Breast epithelium (tissue), 3 donors: Measurements from ENCODE around the gene NOM1.

Source experiments
- POLR2A ChIP-seq: fragments of 450-650 bp; IDR thresholded peaks from one replicate; pipeline ENCODE4 v1.6.1; 2016; ENCODE audit warnings: antibody characterized with exemption, mild to moderate bottlenecking, moderate library complexity
- POLR2AphosphoS5 ChIP-seq, 3 donors: sonication (generic); formaldehyde crosslinking; IDR thresholded peaks; one replicate each; pipeline ENCODE4 v1.6.1; 2017; ENCODE audit warnings: antibody characterized with exemption in 3 of 3
- TF ChIP-seq, protein P1 (sequence below), 3 donors: fragments of 450-650 bp; IDR thresholded peaks; one replicate each; pipeline ENCODE4 v1.5.1; 2016 to 2017; ENCODE audit warnings: antibody characterized with exemption in 3 of 3, mild to moderate bottlenecking in 3 of 3, moderate library complexity in 3 of 3

DNA sequence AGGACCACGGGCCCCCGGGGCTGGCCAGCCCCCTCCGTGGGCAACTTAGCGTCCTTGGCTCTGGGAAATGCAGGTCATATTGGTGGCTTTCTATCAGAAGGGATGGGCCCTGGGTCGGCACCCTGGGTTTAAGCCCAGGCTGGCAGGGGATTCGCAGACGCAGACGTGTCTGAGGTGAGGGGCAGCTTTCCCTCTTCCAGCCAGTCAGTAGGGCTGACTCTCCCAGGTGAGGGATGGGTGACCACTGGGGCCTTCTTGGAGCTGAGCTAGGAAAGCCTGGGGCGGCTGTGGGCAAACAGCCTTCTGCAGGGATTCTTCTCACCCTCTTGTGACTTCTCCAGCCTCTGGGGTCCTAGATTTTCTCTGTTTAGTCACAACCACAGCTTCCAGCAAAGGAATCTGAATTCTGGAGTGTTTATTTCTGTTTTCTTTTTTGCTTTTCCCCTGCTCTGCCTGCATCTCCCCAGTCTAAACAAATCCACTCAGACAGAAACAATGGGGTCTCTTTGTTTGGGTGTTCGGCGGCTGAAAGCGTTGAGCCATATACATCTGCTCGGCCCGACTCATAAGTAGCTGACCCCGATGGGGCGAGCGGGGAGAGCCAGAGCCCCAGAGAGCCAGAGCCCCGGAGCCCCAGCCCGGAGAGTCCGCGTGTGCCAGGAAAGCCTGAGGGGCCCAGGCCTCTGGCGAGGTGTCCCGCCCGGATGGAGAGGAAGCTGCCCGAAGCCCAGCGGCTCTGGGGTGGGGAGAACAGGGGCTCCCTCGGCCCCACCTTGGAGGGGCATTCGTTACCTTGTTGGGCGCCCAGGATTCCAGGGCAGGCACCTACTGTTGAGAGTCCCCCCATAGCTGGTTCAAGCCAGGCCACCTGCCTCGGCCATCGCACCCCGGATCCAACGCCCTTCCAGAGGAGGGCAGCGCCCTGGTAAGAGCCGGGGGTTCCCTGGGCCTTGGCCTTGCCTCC lies 59.0 kb downstream of the NOM1 start:
- TF ChIP-seq POLR2A (no peak), POLR2AphosphoS5 (IDR thresholded peaks at IDR 0.05) (no peak)
- TF ChIP-seq, protein P1, sequence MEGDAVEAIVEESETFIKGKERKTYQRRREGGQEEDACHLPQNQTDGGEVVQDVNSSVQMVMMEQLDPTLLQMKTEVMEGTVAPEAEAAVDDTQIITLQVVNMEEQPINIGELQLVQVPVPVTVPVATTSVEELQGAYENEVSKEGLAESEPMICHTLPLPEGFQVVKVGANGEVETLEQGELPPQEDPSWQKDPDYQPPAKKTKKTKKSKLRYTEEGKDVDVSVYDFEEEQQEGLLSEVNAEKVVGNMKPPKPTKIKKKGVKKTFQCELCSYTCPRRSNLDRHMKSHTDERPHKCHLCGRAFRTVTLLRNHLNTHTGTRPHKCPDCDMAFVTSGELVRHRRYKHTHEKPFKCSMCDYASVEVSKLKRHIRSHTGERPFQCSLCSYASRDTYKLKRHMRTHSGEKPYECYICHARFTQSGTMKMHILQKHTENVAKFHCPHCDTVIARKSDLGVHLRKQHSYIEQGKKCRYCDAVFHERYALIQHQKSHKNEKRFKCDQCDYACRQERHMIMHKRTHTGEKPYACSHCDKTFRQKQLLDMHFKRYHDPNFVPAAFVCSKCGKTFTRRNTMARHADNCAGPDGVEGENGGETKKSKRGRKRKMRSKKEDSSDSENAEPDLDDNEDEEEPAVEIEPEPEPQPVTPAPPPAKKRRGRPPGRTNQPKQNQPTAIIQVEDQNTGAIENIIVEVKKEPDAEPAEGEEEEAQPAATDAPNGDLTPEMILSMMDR (IDR thresholded peaks at IDR 0.05): no peak
